Subcutaneous abdominal adipose tissue (tissue), 5 donors: ENCODE results near the gene KLK13.

Experiments used
- H3K27ac ChIP-seq: one replicate; pipeline ENCODE4 v1.7.0; 2013; ENCODE audit warnings: low read depth, mild to moderate bottlenecking, inconsistent platforms, low read length, moderate library complexity
- H3K27me3 ChIP-seq, 5 donors: one replicate each; pipeline ENCODE4 v1.7.0; 2013; ENCODE audit warnings: low read length in 5 of 5, inconsistent platforms in 1 of 5; ENCODE audit not compliant: control insufficient read depth in 5 of 5, insufficient read depth in 4 of 5
- H3K36me3 ChIP-seq, 5 donors: one replicate each; pipeline ENCODE4 v1.7.0; 2013; ENCODE audit warnings: low read length in 5 of 5; ENCODE audit not compliant: control insufficient read depth in 5 of 5, insufficient read depth in 5 of 5
- H3K4me1 ChIP-seq, 5 donors: one replicate each; pipeline ENCODE4 v1.7.0; 2013; ENCODE audit warnings: low read length in 5 of 5, mild to moderate bottlenecking in 3 of 5, moderate library complexity in 1 of 5; ENCODE audit not compliant: control insufficient read depth in 5 of 5, insufficient read depth in 5 of 5
- H3K4me3 ChIP-seq, 5 donors: one replicate each; pipeline ENCODE4 v1.7.0; 2013; ENCODE audit warnings: low read length in 5 of 5, low read depth in 1 of 5
- H3K9ac ChIP-seq, 5 donors: one replicate each; pipeline ENCODE4 v1.7.0; 2013; ENCODE audit warnings: low read length in 5 of 5, mild to moderate bottlenecking in 4 of 5, moderate library complexity in 3 of 5
- H3K9me3 ChIP-seq, 5 donors: one replicate each; pipeline ENCODE4 v1.7.0; 2013; ENCODE audit warnings: low read length in 5 of 5; ENCODE audit not compliant: control insufficient read depth in 5 of 5
- donor health status: healthy.
- donor health status: healthy.
- donor health status: healthy.
- donor health status: healthy.
- donor health status: healthy.

KLK13 gene

DNA sequence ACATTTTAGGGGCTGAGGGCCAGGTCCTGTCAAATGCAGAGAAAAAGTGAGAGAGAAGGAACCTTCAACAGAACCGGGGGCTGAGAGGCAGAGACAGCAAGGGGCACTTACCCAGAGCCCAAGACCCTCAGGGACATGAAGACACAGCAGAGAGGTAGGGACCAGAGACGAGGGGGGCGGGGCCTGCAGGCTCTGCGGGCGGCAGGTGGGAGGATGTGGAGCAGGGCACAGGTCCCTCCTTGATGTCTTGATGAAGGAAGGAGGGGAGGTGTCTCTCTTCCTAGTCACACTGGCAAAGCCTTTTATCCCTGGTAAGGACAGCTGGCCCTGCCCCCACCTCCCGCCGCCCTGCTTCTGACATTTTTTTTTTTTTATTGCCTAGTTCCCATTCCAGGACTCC, 17.7 kb upstream of the KLK13 start, which contains the start of gene KLK14:
Gene KLK14 (minus strand): TSS at position 277 of the 400 bp plus-strand sequence. CDS start 273 bp downstream, at position 4.
- peaks cover 0 to 2% (median 0%) of the 10 kb centered on the region in 5 donors for H3K36me3 ChIP-seq
- peaks cover 0 to 4% (median 0%) of the 10 kb centered on the region in 5 donors for H3K4me1 ChIP-seq
- H3K4me3 ChIP-seq, result no peak within 1 kb of the TSS
- H3K9ac ChIP-seq, result no peak within 1 kb of the TSS
- no peak within 1 kb of the TSS for H3K27ac ChIP-seq
- peaks cover 3 to 24% (median 13%) of the 10 kb centered on the region in 5 donors for H3K27me3 ChIP-seq
- no peaks in the 10 kb centered on the region for H3K9me3 ChIP-seq

DNA sequence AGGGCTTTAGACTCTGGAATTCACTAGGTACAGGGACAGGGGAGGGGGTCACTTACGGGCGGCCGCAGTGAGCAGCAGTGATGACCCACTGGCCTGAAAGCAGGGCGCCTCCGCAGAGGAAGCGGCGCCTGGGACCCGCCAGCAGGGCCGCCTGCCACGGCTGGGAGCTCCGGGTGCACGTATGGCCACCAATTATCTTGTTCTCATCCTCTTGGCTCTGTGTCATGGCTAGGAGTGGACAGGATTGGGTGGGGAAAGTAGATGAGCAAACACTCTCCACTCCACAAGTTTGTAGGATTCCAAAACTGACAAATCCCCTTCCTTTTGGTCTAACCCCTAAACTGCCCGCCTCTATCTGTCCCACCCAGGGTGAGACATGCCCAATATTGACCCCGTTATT, 16.6 kb upstream of the KLK13 start:
- H3K4me3 ChIP-seq, result no peak overlapping the region

DNA sequence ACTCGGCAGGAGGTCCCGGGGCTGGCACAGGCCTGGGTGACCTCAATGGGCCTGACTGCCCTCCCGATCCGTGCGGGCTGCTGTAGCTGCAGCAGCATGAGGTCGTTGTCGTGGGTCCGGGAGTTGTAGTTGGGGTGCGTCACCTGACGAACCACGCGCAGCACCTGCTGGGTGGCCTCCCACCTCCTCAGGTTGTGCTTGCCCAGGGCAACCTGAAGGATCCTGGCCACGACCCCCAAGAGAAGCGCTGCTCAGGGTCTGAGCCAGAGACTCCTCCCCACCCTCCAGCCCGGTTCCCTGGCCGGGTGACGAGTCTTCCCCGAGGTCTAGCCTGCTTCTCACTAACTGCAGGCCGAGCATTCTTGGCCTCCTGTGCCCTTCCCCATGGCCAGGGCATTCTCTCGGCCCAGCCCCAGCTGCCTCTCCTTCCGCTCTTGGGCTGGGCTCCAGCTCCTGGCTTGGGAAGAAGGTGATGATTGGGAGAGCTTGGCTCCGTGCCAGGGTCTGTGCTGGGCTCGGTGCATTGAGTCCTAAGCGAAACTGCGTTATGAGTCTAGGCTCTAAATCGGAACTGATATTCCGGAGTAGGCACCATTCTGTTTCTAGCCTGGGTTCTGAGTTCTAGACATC, 14.7 kb upstream of the KLK13 start:
- H3K36me3 ChIP-seq, result no peaks in the 10 kb centered on the region
- H3K4me3 ChIP-seq, result no peak overlapping the region

More for the DNA sequence above, 16.6 kb upstream of the KLK13 start:
- Histone ChIP-seq H3K9me3 (no peaks in the 10 kb centered on the region), H3K4me1 (peaks cover 0 to 4% (median 0%) of the 10 kb centered on the region in 5 donors), H3K9ac (no peak overlapping the region), H3K27ac (no peak overlapping the region), H3K27me3 (peaks cover 3 to 21% (median 15%) of the 10 kb centered on the region in 5 donors), H3K36me3 (peaks cover 0 to 2% (median 0%) of the 10 kb centered on the region in 5 donors)

DNA sequence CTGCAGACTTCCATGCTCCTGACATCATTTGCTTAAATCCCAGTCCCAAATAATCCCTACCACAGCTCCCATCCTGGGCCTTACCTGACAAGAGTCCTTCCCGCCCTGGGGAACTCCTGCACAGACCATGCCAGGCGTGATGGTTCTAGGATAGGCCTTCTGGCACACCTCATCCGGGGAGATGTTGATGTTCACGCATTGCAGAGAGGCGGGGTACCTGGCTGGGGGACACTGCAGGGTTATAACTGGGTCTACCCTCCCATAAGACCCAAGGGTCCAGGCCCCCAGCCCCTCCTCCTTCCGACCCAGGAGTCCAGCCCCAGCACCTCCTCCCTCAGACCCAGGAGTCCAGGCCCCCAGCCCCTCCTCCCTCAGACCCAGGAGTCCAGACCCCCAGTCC, 13.8 kb upstream of the KLK13 start:
- Histone ChIP-seq H3K9me3 (peaks cover 0 to 9% (median 4%) of the 10 kb centered on the region in 5 donors), H3K27ac (no peak overlapping the region), H3K4me3 (no peak overlapping the region)

More for the DNA sequence above, 14.7 kb upstream of the KLK13 start:
- peaks cover 0 to 2% (median 0%) of the 10 kb centered on the region in 5 donors for H3K9me3 ChIP-seq
- H3K9ac ChIP-seq, result no peak overlapping the region
- H3K27ac ChIP-seq, result no peak overlapping the region
- H3K27me3 ChIP-seq, result peaks cover 8 to 19% (median 15%) of the 10 kb centered on the region in 5 donors
- H3K4me1 ChIP-seq, result peaks cover 0 to 4% (median 0%) of the 10 kb centered on the region in 5 donors

DNA sequence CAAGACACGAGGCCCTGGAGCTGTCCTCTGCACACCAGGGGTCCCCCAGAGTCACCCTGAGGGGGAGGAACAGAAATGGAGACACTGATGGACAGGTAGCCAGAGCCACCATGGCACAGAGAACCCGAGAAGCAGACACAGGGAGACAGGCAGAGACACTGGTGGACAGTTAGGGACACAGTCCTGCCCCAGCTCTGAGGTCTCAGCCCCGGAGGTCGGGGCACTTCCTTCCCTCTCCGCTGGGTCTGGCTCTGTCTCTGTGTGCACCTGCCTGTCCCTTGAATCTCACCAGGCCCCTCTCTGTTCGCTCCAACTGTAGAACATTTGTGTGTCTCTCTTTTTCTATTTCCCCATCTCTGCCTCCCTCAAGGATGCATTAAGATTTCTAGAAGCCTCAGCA, 13.2 kb upstream of the KLK13 start:
- H3K36me3 ChIP-seq, result no peaks in the 10 kb centered on the region
- no peak overlapping the region for H3K27ac ChIP-seq
- H3K4me1 ChIP-seq, result peaks cover 0 to 4% (median 0%) of the 10 kb centered on the region in 5 donors
- no peak overlapping the region for H3K4me3 ChIP-seq
- H3K9ac ChIP-seq, result no peak overlapping the region
- peaks cover 0 to 12% (median 4%) of the 10 kb centered on the region in 5 donors for H3K9me3 ChIP-seq
- peaks cover 7 to 16% (median 9%) of the 10 kb centered on the region in 5 donors for H3K27me3 ChIP-seq

More for the DNA sequence above, 13.8 kb upstream of the KLK13 start:
- Histone ChIP-seq H3K4me1 (peaks cover 0 to 4% (median 0%) of the 10 kb centered on the region in 5 donors), H3K9ac (no peak overlapping the region), H3K27me3 (peaks cover 7 to 18% (median 10%) of the 10 kb centered on the region in 5 donors), H3K36me3 (no peaks in the 10 kb centered on the region)

DNA sequence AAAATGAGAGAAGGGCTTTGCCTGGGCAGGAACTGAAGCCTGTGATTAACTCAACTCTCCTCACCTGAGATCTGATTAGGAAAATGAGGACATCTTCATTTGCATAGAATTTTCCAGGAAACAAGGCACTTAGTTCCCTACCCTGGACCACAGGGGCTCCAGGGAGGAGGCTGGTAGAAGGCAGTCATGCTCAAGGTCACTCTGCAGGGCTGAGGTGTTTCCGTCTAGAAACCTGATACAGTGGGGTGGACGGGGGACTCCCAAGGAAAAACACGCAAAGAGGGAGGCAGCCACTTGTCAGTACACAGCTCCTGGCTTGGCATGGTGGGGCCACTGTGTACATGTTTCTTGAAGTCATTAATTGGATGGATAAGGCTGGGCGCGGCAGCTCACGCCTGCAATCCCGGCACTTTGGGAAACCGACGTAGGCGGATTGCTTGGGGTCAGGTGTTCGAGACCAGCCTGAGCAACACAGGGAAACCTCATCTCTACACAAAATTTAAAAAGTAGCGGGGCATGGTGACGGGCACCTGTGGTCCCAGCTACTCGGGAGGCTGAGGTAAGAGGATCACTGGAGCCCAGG, 11.8 kb upstream of the KLK13 start:
- no peak overlapping the region for H3K27ac ChIP-seq
- H3K4me3 ChIP-seq, result no peak overlapping the region
- H3K4me1 ChIP-seq, result peaks cover 0 to 4% (median 0%) of the 10 kb centered on the region in 5 donors
- H3K9ac ChIP-seq, result no peak overlapping the region
- no peaks in the 10 kb centered on the region for H3K36me3 ChIP-seq
- peaks cover 0 to 13% (median 7%) of the 10 kb centered on the region in 5 donors for H3K9me3 ChIP-seq
- H3K27me3 ChIP-seq, result peaks cover 0 to 7% (median 5%) of the 10 kb centered on the region in 5 donors

DNA sequence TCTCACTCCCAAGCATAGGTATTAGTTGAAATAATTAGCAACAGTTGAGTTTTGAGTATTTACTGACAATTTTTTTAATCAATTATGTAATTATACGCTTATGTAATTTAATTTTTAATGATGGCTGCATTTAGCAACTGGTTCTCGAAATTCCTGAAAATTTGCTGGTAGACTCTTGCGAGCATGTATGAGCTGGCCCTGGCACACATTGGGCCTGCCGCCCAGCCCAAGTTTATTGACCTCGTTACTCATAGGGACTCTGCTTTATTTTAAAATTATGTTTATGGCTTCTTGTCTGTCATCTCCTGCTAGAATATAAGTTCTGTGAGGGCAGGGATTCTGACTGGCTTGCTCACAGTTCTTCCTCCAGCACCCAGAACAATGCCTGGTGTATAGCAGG, 11.1 kb upstream of the KLK13 start:
- H3K9ac ChIP-seq, result no peak overlapping the region
- no peak overlapping the region for H3K27ac ChIP-seq
- no peaks in the 10 kb centered on the region for H3K36me3 ChIP-seq
- H3K9me3 ChIP-seq, result peaks cover 0 to 13% (median 7%) of the 10 kb centered on the region in 5 donors
- H3K4me3 ChIP-seq, result no peak overlapping the region
- peaks cover 0 to 4% (median 0%) of the 10 kb centered on the region in 5 donors for H3K4me1 ChIP-seq
- peaks cover 0 to 5% (median 3%) of the 10 kb centered on the region in 5 donors for H3K27me3 ChIP-seq

DNA sequence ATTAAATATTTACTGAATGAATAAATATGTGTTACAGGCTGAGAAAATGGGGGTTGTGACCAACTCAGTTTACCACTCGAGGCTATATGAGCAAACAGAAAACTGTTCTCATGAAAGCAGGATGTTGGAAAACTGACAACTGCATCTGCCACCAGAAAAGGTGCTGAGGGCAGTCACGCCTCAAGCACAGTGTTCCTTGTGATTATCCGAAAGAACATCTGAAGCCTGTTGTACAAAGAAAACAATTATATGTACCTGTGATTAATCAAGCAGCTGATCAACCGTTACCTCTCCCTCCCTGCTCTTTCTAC, 6.2 kb upstream of the KLK13 start:
- Histone ChIP-seq H3K4me3 (no peak overlapping the region), H3K36me3 (no peaks in the 10 kb centered on the region), H3K9ac (no peak overlapping the region), H3K27ac (no peak overlapping the region), H3K9me3 (peaks cover 0 to 13% (median 7%) of the 10 kb centered on the region in 5 donors), H3K27me3 (peaks cover 0 to 9% (median 6%) of the 10 kb centered on the region in 5 donors), H3K4me1 (no peaks in the 10 kb centered on the region)

DNA sequence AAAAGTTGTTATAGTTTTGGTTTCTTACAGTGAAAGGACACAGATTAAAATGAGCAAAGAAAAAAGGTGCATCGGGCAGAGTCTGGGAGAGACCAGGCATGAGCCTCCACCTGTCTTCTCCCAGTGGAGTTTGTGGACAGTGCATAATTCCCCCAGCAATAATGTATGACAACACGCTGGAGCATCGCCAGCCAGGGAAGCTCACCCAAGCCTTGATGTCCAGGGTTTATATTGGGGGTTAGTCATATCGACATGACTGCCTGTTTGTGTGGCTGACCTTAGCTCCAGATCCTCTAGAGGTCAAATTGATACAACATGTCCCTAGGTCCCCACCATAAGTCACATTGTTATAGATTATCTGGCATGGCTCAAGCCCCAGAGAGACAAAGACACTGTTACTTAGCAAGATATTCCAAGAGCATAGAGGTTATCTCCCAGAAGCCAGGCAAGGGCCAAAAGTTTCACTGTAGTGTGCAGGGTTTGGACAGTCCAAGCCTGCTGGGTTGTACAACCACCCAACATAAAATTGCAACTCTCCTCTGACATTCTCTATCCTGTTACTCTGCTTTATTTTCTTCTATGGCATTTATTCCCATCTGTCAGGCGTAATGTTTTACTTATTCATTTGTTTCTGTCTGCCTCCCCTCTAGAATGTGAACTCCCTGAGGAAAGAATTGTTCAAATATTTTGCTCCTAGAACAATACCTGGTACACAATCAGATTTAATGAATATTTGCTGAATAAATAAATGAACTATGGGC, 5.6 kb upstream of the KLK13 start:
- H3K27me3 ChIP-seq, result peaks cover 4 to 14% (median 11%) of the 10 kb centered on the region in 5 donors
- no peaks in the 10 kb centered on the region for H3K36me3 ChIP-seq
- no peaks in the 10 kb centered on the region for H3K4me1 ChIP-seq
- H3K9me3 ChIP-seq, result peaks cover 0 to 13% (median 7%) of the 10 kb centered on the region in 5 donors
- H3K27ac ChIP-seq, result no peak overlapping the region
- no peak overlapping the region for H3K4me3 ChIP-seq
- no peak overlapping the region for H3K9ac ChIP-seq
